Body of pancreas (tissue), 4 donors: ENCODE results near the gene ANKRD13D.

Experiments used
- CTCF ChIP-seq, 7 experiments: fragments of 450-650 bp in 4 of 7; fragments of 200-600 bp in 3 of 7; sonication (generic) in 3 of 7; IDR thresholded peaks; one replicate each; pipeline ENCODE4 v1.5.1; 2016 to 2019; ENCODE audit warnings: antibody characterized with exemption in 7 of 7
- POLR2A ChIP-seq, 3 donors: fragments of 450-650 bp; IDR thresholded peaks; one replicate each; pipeline ENCODE4 v1.6.1; 2016; ENCODE audit warnings: antibody characterized with exemption in 3 of 3, mild to moderate bottlenecking in 2 of 3

GRCh38 chr11:67245046-67245445, 44.1 kb upstream of the ANKRD13D start:
- TF ChIP-seq POLR2A (IDR thresholded peaks at IDR 0.05) (no peak), CTCF (IDR thresholded peaks at IDR 0.05) (no peak)
